Epithelial cell of proximal tubule (primary cell): ENCODE results near the gene INAFM2. TPM values are rescaled to one million over a fixed set of nuclear protein-coding genes. Genes with fewer than 3 reads are reported as not detected.

ENCODE experiments used
- DNase-seq: peaks from one replicate; pipeline ENCODE4 v3.0.0-alpha.2; 2011; ENCODE audit warnings: low read depth
- H3K4me3 ChIP-seq: 2 replicates; pipeline ENCODE4 v1.5.1; 2011; ENCODE audit warnings: low read depth, mild to moderate bottlenecking, low read length
- CTCF ChIP-seq: conservative IDR thresholded peaks from 2 replicates; pipeline ENCODE4 v1.5.1; 2012; ENCODE audit warnings: low read depth, mild to moderate bottlenecking, low read length
- total RNA-seq: library from RNA; depleted of rRNA; stranded (reverse); fragments of >200 nt; gene quantifications from 2 replicates; pipeline ENCODE4 v1.2.3, GENCODE V29; 2015

The INAFM2 gene
- total RNA-seq, 1 donor from 2014 or later, result 15.3 TPM

- no peak for DNase-seq
- no peak for TF ChIP-seq CTCF
- H3K4me3 ChIP-seq, result no peak overlapping the region
These were observed 10.5 kb downstream of the INAFM2 start for GRCh38 chr15:40333922-40334492.

- no peak for DNase-seq
- no peak overlapping the region for H3K4me3 ChIP-seq
- TF ChIP-seq CTCF, result no peak
These were observed 11.0 kb downstream of the INAFM2 start for GRCh38 chr15:40334541-40334940.

GRCh38 chr15:40334941-40335795 lies 11.7 kb downstream of the INAFM2 start:
- no peak overlapping the region for H3K4me3 ChIP-seq
- DNase-seq, result no peak
- no peak for TF ChIP-seq CTCF

GRCh38 chr15:40335938-40336743 lies 12.6 kb downstream of the INAFM2 start:
- DNase-seq, result no peak
- TF ChIP-seq CTCF, result no peak
- no peak overlapping the region for H3K4me3 ChIP-seq

GRCh38 chr15:40336744-40337122 lies 13.2 kb downstream of the INAFM2 start:
- no peak overlapping the region for H3K4me3 ChIP-seq
- TF ChIP-seq CTCF, result no peak
- DNase-seq, result no peak

- no peak for DNase-seq
- H3K4me3 ChIP-seq, result no peak overlapping the region
- no peak for TF ChIP-seq CTCF
These were observed 14.1 kb downstream of the INAFM2 start for GRCh38 chr15:40337597-40337996.
